Measurements from ENCODE around the gene RFFL.
"Not testable (repeated sequence)": the region's sequence is repeated elsewhere in the genome, so short reads cannot be mapped to it uniquely, and the experiment has no call there.

RFFL gene

GRCh38 chr17:35046245-35046644 is 17.3 kb downstream of the RFFL start:
- Histone ChIP-seq H3K27me3 (ENCODE audit: control insufficient read depth, insufficient read depth, low read length) (no peaks in the 10 kb centered on the region), H3K4me3 (ENCODE audit: low read depth, low read length) (no peak overlapping the region), H3K4me1 (ENCODE audit: control insufficient read depth, insufficient read depth, low read length) (peaks cover 11% of the 10 kb centered on the region), H3K36me3 (ENCODE audit: control insufficient read depth, insufficient read depth, low read length) (no peaks in the 10 kb centered on the region), H3K9ac (ENCODE audit: low read depth, low read length) (no peak overlapping the region), H3K27ac (ENCODE audit: low read depth, low read length) (no peak overlapping the region), H3K9me3 (ENCODE audit: control insufficient read depth, insufficient read depth, low read length) (no peaks in the 10 kb centered on the region)

- not testable (repeated sequence) for H3K36me3 ChIP-seq (ENCODE audit: control insufficient read depth, insufficient read depth, low read length); H3K27me3 ChIP-seq (ENCODE audit: control insufficient read depth, insufficient read depth, low read length); H3K9me3 ChIP-seq (ENCODE audit: control insufficient read depth, insufficient read depth, low read length); H3K27ac ChIP-seq (ENCODE audit: low read depth, low read length); H3K4me3 ChIP-seq (ENCODE audit: low read depth, low read length); H3K9ac ChIP-seq (ENCODE audit: low read depth, low read length)
- H3K4me1 ChIP-seq (ENCODE audit: control insufficient read depth, insufficient read depth, low read length), result peaks cover 11% of the 10 kb centered on the region
Observed at GRCh38 chr17:35045458-35045979, 18.0 kb downstream of the RFFL start.

- H3K27ac ChIP-seq (ENCODE audit: low read depth, low read length), result no peak overlapping the region
- H3K36me3 ChIP-seq (ENCODE audit: control insufficient read depth, insufficient read depth, low read length), result no peaks in the 10 kb centered on the region
- no peak overlapping the region for H3K4me3 ChIP-seq (ENCODE audit: low read depth, low read length)
- H3K9me3 ChIP-seq (ENCODE audit: control insufficient read depth, insufficient read depth, low read length), result no peaks in the 10 kb centered on the region
- no peak overlapping the region for H3K9ac ChIP-seq (ENCODE audit: low read depth, low read length)
- H3K4me1 ChIP-seq (ENCODE audit: control insufficient read depth, insufficient read depth, low read length), result peaks cover 11% of the 10 kb centered on the region
- H3K27me3 ChIP-seq (ENCODE audit: control insufficient read depth, insufficient read depth, low read length), result no peaks in the 10 kb centered on the region
Observed at GRCh38 chr17:35044181-35044580, 19.3 kb downstream of the RFFL start.

GRCh38 chr17:35041390-35041789 is 22.1 kb downstream of the RFFL start:
- H3K9ac ChIP-seq (ENCODE audit: low read depth, low read length), result no peak overlapping the region
- H3K27me3 ChIP-seq (ENCODE audit: control insufficient read depth, insufficient read depth, low read length), result no peaks in the 10 kb centered on the region
- H3K9me3 ChIP-seq (ENCODE audit: control insufficient read depth, insufficient read depth, low read length), result no peaks in the 10 kb centered on the region
- H3K4me3 ChIP-seq (ENCODE audit: low read depth, low read length), result no peak overlapping the region
- H3K4me1 ChIP-seq (ENCODE audit: control insufficient read depth, insufficient read depth, low read length), result no peaks in the 10 kb centered on the region
- no peaks in the 10 kb centered on the region for H3K36me3 ChIP-seq (ENCODE audit: control insufficient read depth, insufficient read depth, low read length)
- H3K27ac ChIP-seq (ENCODE audit: low read depth, low read length), result no peak overlapping the region

- H3K36me3 ChIP-seq (ENCODE audit: control insufficient read depth, insufficient read depth, low read length), result no peaks in the 10 kb centered on the region
- no peak overlapping the region for H3K4me3 ChIP-seq (ENCODE audit: low read depth, low read length)
- no peak overlapping the region for H3K9ac ChIP-seq (ENCODE audit: low read depth, low read length)
- H3K27ac ChIP-seq (ENCODE audit: low read depth, low read length), result no peak overlapping the region
- H3K9me3 ChIP-seq (ENCODE audit: control insufficient read depth, insufficient read depth, low read length), result no peaks in the 10 kb centered on the region
- no peaks in the 10 kb centered on the region for H3K27me3 ChIP-seq (ENCODE audit: control insufficient read depth, insufficient read depth, low read length)
- H3K4me1 ChIP-seq (ENCODE audit: control insufficient read depth, insufficient read depth, low read length), result no peaks in the 10 kb centered on the region
Observed at GRCh38 chr17:35038453-35038852, 25.1 kb downstream of the RFFL start.

- no peak overlapping the region for H3K27ac ChIP-seq (ENCODE audit: low read depth, low read length)
- no peaks in the 10 kb centered on the region for H3K9me3 ChIP-seq (ENCODE audit: control insufficient read depth, insufficient read depth, low read length)
- no peak overlapping the region for H3K4me3 ChIP-seq (ENCODE audit: low read depth, low read length)
- H3K27me3 ChIP-seq (ENCODE audit: control insufficient read depth, insufficient read depth, low read length), result no peaks in the 10 kb centered on the region
- H3K36me3 ChIP-seq (ENCODE audit: control insufficient read depth, insufficient read depth, low read length), result no peaks in the 10 kb centered on the region
- no peaks in the 10 kb centered on the region for H3K4me1 ChIP-seq (ENCODE audit: control insufficient read depth, insufficient read depth, low read length)
- H3K9ac ChIP-seq (ENCODE audit: low read depth, low read length), result no peak overlapping the region
Observed at GRCh38 chr17:35030780-35031179, 32.7 kb downstream of the RFFL start.

- Histone ChIP-seq H3K9me3 (ENCODE audit: control insufficient read depth, insufficient read depth, low read length) (no peaks in the 10 kb centered on the region), H3K4me3 (ENCODE audit: low read depth, low read length) (no peak overlapping the region), H3K27ac (ENCODE audit: low read depth, low read length) (no peak overlapping the region), H3K36me3 (ENCODE audit: control insufficient read depth, insufficient read depth, low read length) (no peaks in the 10 kb centered on the region), H3K27me3 (ENCODE audit: control insufficient read depth, insufficient read depth, low read length) (no peaks in the 10 kb centered on the region), H3K9ac (ENCODE audit: low read depth, low read length) (no peak overlapping the region), H3K4me1 (ENCODE audit: control insufficient read depth, insufficient read depth, low read length) (no peaks in the 10 kb centered on the region)
Observed at GRCh38 chr17:35028531-35029262, 34.8 kb downstream of the RFFL start.

GRCh38 chr17:35028097-35028496 is 35.4 kb downstream of the RFFL start:
- not testable (repeated sequence) for H3K27ac ChIP-seq (ENCODE audit: low read depth, low read length); H3K4me3 ChIP-seq (ENCODE audit: low read depth, low read length); H3K27me3 ChIP-seq (ENCODE audit: control insufficient read depth, insufficient read depth, low read length); H3K36me3 ChIP-seq (ENCODE audit: control insufficient read depth, insufficient read depth, low read length); H3K9me3 ChIP-seq (ENCODE audit: control insufficient read depth, insufficient read depth, low read length); H3K9ac ChIP-seq (ENCODE audit: low read depth, low read length); H3K4me1 ChIP-seq (ENCODE audit: control insufficient read depth, insufficient read depth, low read length)

- Histone ChIP-seq H3K27me3 (ENCODE audit: control insufficient read depth, insufficient read depth, low read length) (no peaks in the 10 kb centered on the region), H3K9me3 (ENCODE audit: control insufficient read depth, insufficient read depth, low read length) (no peaks in the 10 kb centered on the region), H3K4me3 (ENCODE audit: low read depth, low read length) (no peak overlapping the region), H3K9ac (ENCODE audit: low read depth, low read length) (no peak overlapping the region), H3K4me1 (ENCODE audit: control insufficient read depth, insufficient read depth, low read length) (no peaks in the 10 kb centered on the region), H3K27ac (ENCODE audit: low read depth, low read length) (no peak overlapping the region), H3K36me3 (ENCODE audit: control insufficient read depth, insufficient read depth, low read length) (no peaks in the 10 kb centered on the region)
Observed at GRCh38 chr17:35025541-35025940, 38.0 kb downstream of the RFFL start.

GRCh38 chr17:35023538-35023937 is 40.0 kb downstream of the RFFL start:
- no peaks in the 10 kb centered on the region for H3K27me3 ChIP-seq (ENCODE audit: control insufficient read depth, insufficient read depth, low read length)
- H3K36me3 ChIP-seq (ENCODE audit: control insufficient read depth, insufficient read depth, low read length), result peaks cover 3% of the 10 kb centered on the region; the same call in 1 of the 2 replicates
- no peak overlapping the region for H3K27ac ChIP-seq (ENCODE audit: low read depth, low read length)
- H3K4me3 ChIP-seq (ENCODE audit: low read depth, low read length), result no peak overlapping the region
- no peak overlapping the region for H3K9ac ChIP-seq (ENCODE audit: low read depth, low read length)
- no peaks in the 10 kb centered on the region for H3K9me3 ChIP-seq (ENCODE audit: control insufficient read depth, insufficient read depth, low read length)
- no peaks in the 10 kb centered on the region for H3K4me1 ChIP-seq (ENCODE audit: control insufficient read depth, insufficient read depth, low read length)

- Histone ChIP-seq H3K4me1 (ENCODE audit: control insufficient read depth, insufficient read depth, low read length) (no peaks in the 10 kb centered on the region), H3K27me3 (ENCODE audit: control insufficient read depth, insufficient read depth, low read length) (no peaks in the 10 kb centered on the region), H3K4me3 (ENCODE audit: low read depth, low read length) (no peak overlapping the region), H3K36me3 (ENCODE audit: control insufficient read depth, insufficient read depth, low read length) (peaks cover 3% of the 10 kb centered on the region; the same call in 1 of the 2 replicates), H3K9ac (ENCODE audit: low read depth, low read length) (no peak overlapping the region), H3K9me3 (ENCODE audit: control insufficient read depth, insufficient read depth, low read length) (no peaks in the 10 kb centered on the region), H3K27ac (ENCODE audit: low read depth, low read length) (no peak overlapping the region)
Observed at GRCh38 chr17:35022536-35023063, 40.9 kb downstream of the RFFL start.

Measured in HUES48 (cell line).